GM19455 (cell line): Measurements from ENCODE around the gene FOXM1.

Source experiments
- ATAC-seq: cut with Tn5 transposase; IDR thresholded peaks from one replicate; pipeline ENCODE4 v1.9.1; 2021; ENCODE audit not compliant: unreplicated experiment

Gene FOXM1

DNA sequence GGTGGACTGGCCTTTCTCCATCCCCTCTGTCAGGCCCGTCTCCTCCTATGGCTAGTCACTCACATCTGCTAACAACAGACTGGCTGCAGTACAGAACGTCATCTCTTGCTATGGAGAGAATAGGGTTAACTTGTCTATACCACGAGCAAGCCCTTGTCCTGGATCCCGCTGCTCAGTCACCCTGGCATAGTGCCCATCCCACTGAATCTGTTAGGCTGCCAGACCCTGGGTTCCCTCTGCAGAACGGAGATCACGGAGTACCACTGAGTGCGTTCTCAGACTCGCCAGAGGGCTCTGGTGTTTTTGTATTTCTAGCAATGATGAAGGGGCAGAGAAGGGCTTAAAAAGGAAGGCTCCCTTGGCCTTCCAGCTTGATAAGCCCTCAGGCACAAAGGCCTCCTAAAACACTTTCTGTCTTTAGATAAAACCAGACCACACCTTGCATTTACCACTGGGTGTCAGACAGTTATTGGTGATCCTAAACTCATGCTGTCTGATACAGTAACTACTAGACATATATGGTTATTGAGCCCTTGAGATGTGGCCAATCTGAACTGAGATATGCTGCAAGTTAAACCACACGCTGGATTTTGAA lies 35.8 kb downstream of the FOXM1 start:
- ATAC-seq, result no peak

- ATAC-seq, result no peak
Observed at GRCh38 chr12:2836574-2836973, 40.4 kb downstream of the FOXM1 start.

DNA sequence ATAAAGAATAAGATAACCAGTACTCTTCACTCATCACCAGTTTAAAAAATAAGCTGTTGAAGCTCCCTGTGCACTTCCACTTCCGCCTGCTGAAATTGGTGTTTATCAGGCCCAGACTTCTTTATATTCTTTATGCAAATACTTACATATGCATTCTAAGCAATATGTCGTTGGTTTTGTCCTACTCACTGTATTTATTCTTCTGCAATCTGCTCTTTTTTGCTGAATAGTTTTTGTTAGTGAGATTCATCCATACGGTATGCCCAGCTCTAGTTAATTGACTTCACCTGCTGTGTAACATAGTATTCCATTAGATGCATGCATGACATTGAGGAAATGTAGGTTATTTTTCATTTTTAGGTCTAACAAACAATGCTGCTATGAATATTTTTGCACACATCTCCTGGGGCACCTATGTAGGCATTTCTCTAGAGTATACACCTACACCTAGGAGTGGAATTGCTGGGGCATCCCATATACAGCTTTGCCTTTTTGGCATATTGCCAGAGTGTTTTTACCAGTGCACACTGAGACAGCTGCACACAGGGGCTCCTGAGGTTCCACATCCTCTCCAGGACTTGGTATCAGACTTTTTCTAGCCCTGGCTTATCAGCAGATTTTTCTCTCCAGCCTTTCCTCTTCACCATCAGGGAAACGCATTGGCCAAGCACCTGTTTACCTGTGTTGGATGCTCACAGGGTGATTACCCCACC lies 41.1 kb downstream of the FOXM1 start:
- ATAC-seq, result no peak

GRCh38 chr12:2834581-2835491 lies 42.1 kb downstream of the FOXM1 start, which contains the start of gene NRIP2:
NRIP2 (minus strand) TSS chr12:2835035; CDS start chr12:2834983, 52 bp downstream.
- ATAC-seq, result no peak

GRCh38 chr12:2833810-2834209 lies 43.2 kb downstream of the FOXM1 start:
- no peak for ATAC-seq

- no peak for ATAC-seq
Observed at GRCh38 chr12:2833327-2833726, 43.6 kb downstream of the FOXM1 start.

GRCh38 chr12:2832550-2833127 lies 44.3 kb downstream of the FOXM1 start:
- no peak for ATAC-seq

DNA sequence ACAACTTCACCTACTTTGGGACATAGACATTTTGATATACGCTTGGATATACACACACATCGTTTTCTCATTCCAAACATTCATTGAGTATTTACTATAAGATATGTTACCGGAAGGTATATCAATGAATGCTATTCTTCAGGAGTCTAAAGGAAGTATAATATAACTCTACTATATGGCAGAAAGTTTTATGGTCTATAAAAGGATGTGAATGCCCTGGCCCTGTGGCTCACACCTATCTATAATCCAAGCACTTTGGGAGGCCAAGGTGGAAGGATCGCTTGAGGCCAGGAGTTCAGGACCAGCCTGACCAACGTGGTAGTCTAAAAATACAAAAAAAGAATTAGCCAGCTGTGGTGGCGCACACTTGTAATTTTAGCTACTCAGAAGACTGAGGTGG lies 47.7 kb downstream of the FOXM1 start:
- no peak for ATAC-seq

DNA sequence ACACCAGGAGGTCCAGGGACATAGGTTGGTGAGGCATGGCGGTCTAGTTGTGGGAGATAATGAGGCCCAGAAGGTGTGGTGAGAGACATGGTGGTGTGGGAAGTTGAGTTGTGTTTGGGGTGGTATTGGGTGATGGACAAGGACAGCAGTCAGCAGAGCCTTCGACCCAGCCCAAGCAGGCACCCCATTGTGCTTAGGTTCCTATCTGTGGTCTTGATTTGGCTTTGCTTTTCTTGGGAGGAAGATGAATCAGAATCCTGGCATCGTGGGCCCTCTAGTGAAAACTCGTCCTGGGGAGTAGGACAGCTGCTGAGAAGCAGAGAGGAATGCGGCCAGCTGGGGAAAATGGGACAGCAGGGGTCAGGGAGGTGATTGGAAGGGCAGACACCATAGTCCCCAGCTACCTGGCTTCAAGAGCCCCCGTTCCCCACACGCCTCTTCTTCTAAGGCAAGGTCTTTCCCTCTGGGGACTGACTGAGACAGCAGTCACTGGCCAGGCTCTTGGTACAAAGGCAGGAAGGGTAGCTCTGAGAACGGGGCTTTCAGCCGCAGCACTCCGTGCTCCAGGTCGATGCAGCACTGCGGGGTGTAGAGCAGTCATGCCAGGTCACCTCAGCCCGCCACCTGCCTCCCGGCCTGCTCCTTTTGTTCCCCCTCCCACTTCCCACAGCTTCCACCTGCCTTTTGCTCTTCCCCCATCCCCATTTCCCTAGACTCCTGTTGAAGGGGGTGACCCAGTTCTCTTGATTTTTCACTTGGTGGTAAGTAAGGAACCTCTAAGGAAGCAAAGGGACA lies 50.1 kb downstream of the FOXM1 start:
- no peak for ATAC-seq

DNA sequence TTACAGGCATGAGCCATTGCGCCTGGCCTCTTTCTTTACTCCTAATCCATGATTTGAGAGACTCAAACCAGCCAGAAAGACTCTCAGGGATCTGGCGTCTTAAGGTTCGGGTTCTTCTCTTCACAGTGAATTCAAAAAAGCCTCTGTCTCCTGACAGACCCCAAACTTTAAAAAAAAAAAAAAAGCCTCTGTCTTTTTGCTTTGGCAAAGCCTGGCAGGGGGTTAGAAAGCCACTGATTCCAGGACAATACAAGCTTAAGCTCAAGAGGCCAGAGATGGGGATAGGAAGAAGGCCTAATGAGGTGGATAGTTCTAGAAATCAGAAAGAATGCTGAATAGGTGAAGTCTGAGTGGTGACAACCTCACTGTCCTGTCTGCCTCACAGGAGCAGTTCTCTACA lies 50.9 kb downstream of the FOXM1 start:
- no peak for ATAC-seq

DNA sequence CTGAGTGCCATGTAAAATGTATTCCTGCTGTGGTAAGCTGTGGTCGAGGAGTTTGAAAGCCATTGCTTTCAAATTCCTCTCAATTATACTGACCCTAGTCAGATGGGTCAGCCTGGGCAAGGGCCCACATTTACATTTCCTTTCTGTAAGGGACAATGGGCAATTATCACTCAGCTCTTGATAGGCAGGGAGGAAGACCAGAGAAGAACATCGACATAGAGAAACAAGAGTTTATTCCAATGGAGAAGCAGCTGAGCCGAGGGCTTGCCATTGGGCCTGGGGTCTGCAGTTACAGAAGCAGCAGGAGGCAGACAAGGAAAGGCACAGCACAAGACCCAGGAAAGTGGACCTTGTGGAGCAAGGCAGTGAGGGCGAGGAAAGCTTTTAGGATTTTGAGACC lies 51.8 kb downstream of the FOXM1 start:
- no peak for ATAC-seq

DNA sequence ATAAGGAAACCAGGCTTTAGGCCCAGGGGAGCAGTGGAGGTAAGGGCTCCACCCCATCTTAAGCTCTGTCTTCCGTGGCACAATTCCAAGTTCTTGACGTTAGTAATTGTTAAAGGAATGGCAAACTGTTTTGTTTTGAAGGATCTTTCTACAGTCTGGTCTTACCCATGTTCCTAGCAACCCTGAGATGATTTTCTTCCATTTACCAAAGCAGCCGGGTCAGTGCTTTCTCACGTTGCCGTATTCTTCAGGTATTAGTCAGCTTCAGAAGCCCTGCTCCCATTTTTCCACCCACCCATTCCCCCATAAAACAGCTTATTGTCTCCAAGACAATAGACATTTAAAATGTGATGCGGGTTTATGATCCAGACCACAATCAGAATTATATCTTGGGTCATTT lies 52.4 kb downstream of the FOXM1 start:
- no peak for ATAC-seq

- no peak for ATAC-seq
Observed at GRCh38 chr12:2823483-2823882, 53.5 kb downstream of the FOXM1 start.

DNA sequence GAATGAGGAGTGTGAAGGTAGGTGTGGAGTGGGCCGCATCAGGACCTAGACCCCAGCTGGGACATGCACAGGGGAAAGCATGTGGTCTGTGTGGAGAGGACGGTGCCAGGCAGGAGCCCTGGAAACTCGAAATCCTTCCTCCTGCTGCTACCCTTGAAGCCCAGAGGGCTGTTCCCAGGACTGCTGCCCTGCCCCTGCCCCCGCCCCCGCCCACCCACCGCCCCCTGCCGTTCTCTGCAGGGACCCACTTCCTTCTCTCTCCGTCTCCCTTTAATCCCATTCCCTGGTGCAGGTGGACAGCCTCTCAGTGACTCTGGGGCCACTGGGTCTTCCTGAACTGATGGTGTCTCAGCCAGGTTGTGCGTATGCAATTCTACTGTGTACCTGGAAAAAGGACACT lies 56.5 kb downstream of the FOXM1 start:
- ATAC-seq, result no peak

- ATAC-seq, result no peak
Observed at GRCh38 chr12:2819810-2820209, 57.2 kb downstream of the FOXM1 start.

GRCh38 chr12:2813214-2814185 lies 63.5 kb downstream of the FOXM1 start:
- peak; percentile 1 for ATAC-seq

- ATAC-seq, result peak; percentile 96
Observed at GRCh38 chr12:2812290-2813213, 64.4 kb downstream of the FOXM1 start, which contains the start of gene ITFG2. ITFG2 (plus strand) TSS chr12:2812668; CDS start chr12:2812761, 93 bp downstream.

DNA sequence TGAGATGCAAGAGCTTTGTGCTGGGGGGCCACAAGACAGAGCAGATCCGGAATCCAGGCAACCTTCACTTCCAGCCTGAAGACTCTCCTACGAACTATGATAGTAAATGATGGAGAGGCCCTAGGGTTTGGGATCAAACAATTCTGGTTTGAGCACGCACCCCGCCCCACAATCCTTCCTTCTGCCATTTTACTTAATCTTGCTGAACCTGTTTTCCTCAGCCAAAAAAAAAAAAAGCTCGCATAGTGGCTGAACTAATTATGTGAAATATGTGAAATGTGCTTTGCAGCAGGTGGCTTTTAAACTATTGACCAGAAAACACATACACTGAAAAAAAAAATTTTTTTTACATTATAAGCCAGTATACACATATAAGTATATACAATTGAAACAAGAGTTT lies 65.2 kb downstream of the FOXM1 start:
- no peak for ATAC-seq
